HG02588 (cell line): ENCODE results near the gene ZNG1C.
"Not testable (repeated sequence)": the region's sequence is repeated elsewhere in the genome, so short reads cannot be mapped to it uniquely, and the experiment has no call there.

Experiments used
- ATAC-seq: cut with Tn5 transposase; IDR thresholded peaks from one replicate; pipeline ENCODE4 v1.9.1; 2021; ENCODE audit warnings: mild to moderate bottlenecking, moderate library complexity; ENCODE audit not compliant: unreplicated experiment

Gene ZNG1C

GRCh38 chr9:68342265-68343025, 100.7 kb downstream of the ZNG1C start:
- not testable (repeated sequence) for ATAC-seq

GRCh38 chr9:68343242-68343641, 101.5 kb downstream of the ZNG1C start:
- ATAC-seq: not testable (repeated sequence)

- not testable (repeated sequence) for ATAC-seq
Observed at GRCh38 chr9:68343992-68344391, 102.2 kb downstream of the ZNG1C start.
